T47D (cell line): ENCODE measurements around the gene SMARCB1.

Source experiments
- DNase-seq, 2 experiments: peaks; one replicate each; pipeline versions ENCODE4 v3.0.0 to v3.0.0-alpha.2; 2011 to 2012; ENCODE audit warnings: low read depth in 1 of 2, low spot score in 1 of 2
- JUND ChIP-seq: IDR thresholded peaks from 2 replicates; pipeline ENCODE4 v1.6.1; 2012; ENCODE audit warnings: low read depth
- in situ Hi-C: cut with HindIII; loops from 2 replicates; pipeline ENCODE4 v1.10.0; 2016; ENCODE audit warnings: low sequenced_read_pairs, low pct_unique_long_range_greater_than_20kb

SMARCB1 gene

GRCh38 chr22:23779083-23779482 lies 7.7 kb upstream of the SMARCB1 start:
- in situ Hi-C loops, result no loop called here
- no peak for DNase-seq
- no peak for TF ChIP-seq JUND

GRCh38 chr22:23779731-23780130 lies 7.0 kb upstream of the SMARCB1 start:
- no peak for DNase-seq
- TF ChIP-seq JUND, result no peak
- in situ Hi-C loops, result no loop called here

- no peak for DNase-seq
- in situ Hi-C loops, result no loop called here
- no peak for TF ChIP-seq JUND
Observed at GRCh38 chr22:23780146-23780748, 6.5 kb upstream of the SMARCB1 start.

GRCh38 chr22:23781065-23781464 lies 5.7 kb upstream of the SMARCB1 start:
- no peak for TF ChIP-seq JUND
- in situ Hi-C loops, result no loop called here
- DNase-seq, result no peak

GRCh38 chr22:23781511-23782183 lies 5.1 kb upstream of the SMARCB1 start:
- DNase-seq, result no peak
- no peak for TF ChIP-seq JUND
- in situ Hi-C loops, result no loop called here

GRCh38 chr22:23782252-23782651 lies 4.5 kb upstream of the SMARCB1 start:
- no peak for TF ChIP-seq JUND
- in situ Hi-C loops, result no loop called here
- DNase-seq, result no peak

- no peak for DNase-seq
- no peak for TF ChIP-seq JUND
- in situ Hi-C loops, result no loop called here
Observed at GRCh38 chr22:23782703-23783102, 4.1 kb upstream of the SMARCB1 start.

- in situ Hi-C loops, result no loop called here
- no peak for DNase-seq
- TF ChIP-seq JUND, result no peak
Observed at GRCh38 chr22:23783265-23784150, 3.3 kb upstream of the SMARCB1 start.

- DNase-seq, result no peak
- in situ Hi-C loops, result no loop called here
- no peak for TF ChIP-seq JUND
Observed at GRCh38 chr22:23784215-23784732, 2.5 kb upstream of the SMARCB1 start.

GRCh38 chr22:23786261-23786710 lies 480 bp upstream of the SMARCB1 start:
- DNase-seq, result no peak
- in situ Hi-C loops, result no loop called here
- no peak for TF ChIP-seq JUND

GRCh38 chr22:23787600-23787896 lies 782 bp downstream of the SMARCB1 start:
- in situ Hi-C loops, result no loop called here
- DNase-seq, result no peak
- TF ChIP-seq JUND, result no peak

GRCh38 chr22:23787910-23788309 lies 1.1 kb downstream of the SMARCB1 start:
- no peak for TF ChIP-seq JUND
- no peak for DNase-seq
- in situ Hi-C loops, result no loop called here

- in situ Hi-C loops, result no loop called here
- DNase-seq, result no peak
- TF ChIP-seq JUND, result no peak
Observed at GRCh38 chr22:23789121-23789520, 2.4 kb downstream of the SMARCB1 start.
